Measurements from ENCODE around the gene MACO1. TPM values are rescaled to one million over a fixed set of nuclear protein-coding genes. Genes with fewer than 3 reads are reported as not detected.

MACO1 gene
- total and polyA plus RNA-seq, 10 of the 15 experiments (the other 5 are each of a cell fraction or from before 2014, with no cell fraction given): 3.2 to 19.8 (median 10.3) TPM

DNA sequence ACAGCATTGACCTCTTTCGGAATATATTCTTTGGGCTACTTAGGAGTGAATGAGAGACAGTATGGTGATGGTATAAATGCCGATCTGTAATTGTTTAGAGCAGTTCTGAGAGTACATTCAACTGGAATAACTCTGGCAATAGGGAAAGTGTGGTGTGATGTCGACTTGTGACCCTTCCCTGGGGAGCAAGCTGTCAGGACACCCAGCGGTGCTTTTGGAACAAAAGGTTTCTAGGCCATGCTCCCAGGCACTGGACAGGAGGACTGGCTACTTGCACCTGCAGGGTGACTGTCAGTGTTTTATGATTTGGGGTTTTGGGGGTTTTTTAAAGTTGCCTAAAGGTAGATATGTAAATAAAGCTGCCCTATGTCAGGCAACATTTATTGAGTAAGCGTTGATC lies 50.9 kb downstream of the MACO1 start:
- H4K20me1 ChIP-seq (ENCODE audit: control insufficient read depth, insufficient read depth): no peaks in the 10 kb centered on the region
- WGBS (ENCODE audit: insufficient coverage, insufficient replicate concordance, low lambda C conversion rate, missing lambda C conversion rate): 31% methylated on average over 5 of the region's 5 CpGs
- CTCF ChIA-PET: interaction anchor here (0.7 to 2.6 kb wide), 8 partner anchors 9 to 316 kb away, joined by 3 to 12 read pairs (median 4); partner anchors contain the start of gene RSRP1
- no peaks in the 10 kb centered on the region; the same call in none of the 2 replicates for H3K79me2 ChIP-seq (ENCODE audit: control insufficient read depth, insufficient read depth, low read length)
- intact Hi-C loops (cut with micrococcal nuclease; ENCODE audit: unreplicated experiment): no loop called here
- no peak overlapping the region for H3K27ac ChIP-seq (ENCODE audit: control insufficient read depth, insufficient read depth)
- no peaks in the 10 kb centered on the region for H3K27me3 ChIP-seq (replicated peaks in 1 of 2; ENCODE audit: control insufficient read depth in 2 of 2, insufficient read depth in 2 of 2, low read length in 1 of 2)
- TF ChIP-seq, protein P1, sequence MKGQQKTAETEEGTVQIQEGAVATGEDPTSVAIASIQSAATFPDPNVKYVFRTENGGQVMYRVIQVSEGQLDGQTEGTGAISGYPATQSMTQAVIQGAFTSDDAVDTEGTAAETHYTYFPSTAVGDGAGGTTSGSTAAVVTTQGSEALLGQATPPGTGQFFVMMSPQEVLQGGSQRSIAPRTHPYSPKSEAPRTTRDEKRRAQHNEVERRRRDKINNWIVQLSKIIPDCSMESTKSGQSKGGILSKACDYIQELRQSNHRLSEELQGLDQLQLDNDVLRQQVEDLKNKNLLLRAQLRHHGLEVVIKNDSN (IDR thresholded peaks at IDR 0.05; ENCODE audit: borderline replicate concordance, extremely low read length, insufficient read depth, low read depth, low read length): no peak
- no peak for TF ChIP-seq BHLHE40 (IDR thresholded peaks at IDR 0.05; ENCODE audit: borderline replicate concordance in 1 of 2, low read depth in 2 of 2, low read length in 1 of 2)
- POLR2A ChIA-PET: interaction anchor here (0.5 to 1.7 kb wide), 3 partner anchors 14 to 753 kb away, joined by 3 to 5 read pairs (median 4); no protein-coding TSS in a partner anchor
- H2AFZ ChIP-seq (ENCODE audit: control insufficient read depth, low read depth, low read length): no peak overlapping the region
- no peak overlapping the region for H3K4me3 ChIP-seq
- peaks cover 6 to 9% of the 10 kb centered on the region in 2 experiments; a peak in 3 of 4 replicates for H3K36me3 ChIP-seq (ENCODE audit: control insufficient read depth in 2 of 2, insufficient read depth in 2 of 2, low read length in 1 of 2)
- H3K4me1 ChIP-seq (ENCODE audit: control insufficient read depth, insufficient read depth, low read length): 0 out of 2 replicates have a peak, but pooled peaks cover 3% of the 10 kb centered on the region
- H3K9ac ChIP-seq (ENCODE audit: control insufficient read depth, insufficient read depth, low read length): no peak overlapping the region
- SMC1A ChIA-PET (ENCODE audit: uncharacterized antibody, unreplicated experiment): interaction anchor here (1.0 to 1.8 kb wide), 5 partner anchors 14 to 52 kb away, joined by 3 to 9 read pairs (median 4); no protein-coding TSS in a partner anchor
- in situ Hi-C loops (cut with MboI): no loop called here
- no peaks in the 10 kb centered on the region for H3K9me3 ChIP-seq (replicated peaks; ENCODE audit: control insufficient read depth, insufficient read depth, low read length)
- no TSS peak for BruUV-seq (replicated peaks)
- RAD21 ChIA-PET (ENCODE audit: unreplicated experiment): no interaction called here
- DNase-seq (ENCODE audit: low read depth, low spot score): no peak
- no peak for ATAC-seq
- no peak overlapping the region for H3K4me2 ChIP-seq (ENCODE audit: control insufficient read depth, insufficient read depth)
- no peak for FAIRE-seq

- Histone ChIP-seq H3K4me1 (ENCODE audit: control insufficient read depth, insufficient read depth, low read length) (0 out of 2 replicates have a peak, but pooled peaks cover 3% of the 10 kb centered on the region), H3K27me3 (replicated peaks in 1 of 2; ENCODE audit: control insufficient read depth in 2 of 2, insufficient read depth in 2 of 2, low read length in 1 of 2) (no peaks in the 10 kb centered on the region), H3K27ac (ENCODE audit: control insufficient read depth, insufficient read depth) (no peak overlapping the region), H3K79me2 (ENCODE audit: control insufficient read depth, insufficient read depth, low read length) (no peaks in the 10 kb centered on the region; the same call in none of the 2 replicates), H4K20me1 (ENCODE audit: control insufficient read depth, insufficient read depth) (no peaks in the 10 kb centered on the region), H3K9ac (ENCODE audit: control insufficient read depth, insufficient read depth, low read length) (no peak overlapping the region), H2AFZ (ENCODE audit: control insufficient read depth, low read depth, low read length) (no peak overlapping the region), H3K4me3 (no peak overlapping the region), H3K9me3 (replicated peaks; ENCODE audit: control insufficient read depth, insufficient read depth, low read length) (no peaks in the 10 kb centered on the region), H3K36me3 (ENCODE audit: control insufficient read depth in 2 of 2, insufficient read depth in 2 of 2, low read length in 1 of 2) (peaks cover 6 to 13% of the 10 kb centered on the region in 2 experiments), H3K4me2 (ENCODE audit: control insufficient read depth, insufficient read depth) (no peak overlapping the region)
- intact Hi-C loops (cut with micrococcal nuclease; ENCODE audit: unreplicated experiment) (no loop called here), in situ Hi-C loops (cut with MboI) (no loop called here)
- ATAC-seq: no peak
- WGBS (ENCODE audit: insufficient coverage, insufficient replicate concordance, low lambda C conversion rate, missing lambda C conversion rate): 92% methylated on average over 1 of the region's 1 CpG
- DNase-seq (ENCODE audit: low read depth, low spot score): no peak
- FAIRE-seq: no peak
- POLR2A ChIA-PET: interaction anchor here (0.5 to 1.7 kb wide), 4 partner anchors 14 to 753 kb away, joined by 3 to 5 read pairs (median 4); no protein-coding TSS in a partner anchor
- CTCF ChIA-PET: interaction anchor here (0.7 to 1.9 kb wide), 5 partner anchors 14 to 235 kb away, joined by 3 to 7 read pairs (median 4); partner anchors contain the start of gene RSRP1
- BruUV-seq (replicated peaks): no TSS peak
- SMC1A ChIA-PET (ENCODE audit: uncharacterized antibody, unreplicated experiment): interaction anchor here (1.0 to 1.7 kb wide), 6 partner anchors 9 to 53 kb away, joined by 3 to 7 read pairs (median 4); no protein-coding TSS in a partner anchor
- RAD21 ChIA-PET (ENCODE audit: unreplicated experiment): interaction anchor here (0.8 kb wide), 1 partner anchor 50 kb away, joined by 3 read pairs; no protein-coding TSS in a partner anchor
- TF ChIP-seq RELA (IDR thresholded peaks at IDR 0.05; ENCODE audit: borderline replicate concordance, partially characterized antibody) (no peak), YY1 (IDR thresholded peaks at IDR 0.05; ENCODE audit: low read depth, low read length) (no peak), SREBF1 (IDR thresholded peaks at IDR 0.05; ENCODE audit: low read length) (no peak), ESRRA (IDR thresholded peaks at IDR 0.05; ENCODE audit: low read length) (no peak), TBL1XR1 (IDR thresholded peaks at IDR 0.05; ENCODE audit: low read depth, low read length) (no peak), CHD1 (IDR thresholded peaks at IDR 0.05; ENCODE audit: low read depth, low read length) (no peak)
These were observed 51.5 kb downstream of the MACO1 start for GRCh38 chr1:25482211-25482610.
